Chondrocyte (in vitro differentiated cells): Measurements from ENCODE around the gene RAB18. TPM values are rescaled to one million over a fixed set of nuclear protein-coding genes. Genes with fewer than 3 reads are reported as not detected.
"Not testable (repeated sequence)": the region's sequence is repeated elsewhere in the genome, so short reads cannot be mapped to it uniquely, and the experiment has no call there.

ENCODE experiments used
- DNase-seq: peaks from one replicate; pipeline ENCODE4 v3.0.0; 2021; ENCODE audit warnings: mixed read lengths, low spot score
- H3K27ac Mint-ChIP-seq: one replicate; pipeline ENCODE4 v1.8.0; 2021; ENCODE audit warnings: mild to moderate bottlenecking, moderate library complexity, mixed read lengths; ENCODE audit not compliant: unreplicated experiment
- H3K27me3 Mint-ChIP-seq: 2 replicates; pipeline ENCODE4 v1.8.0; 2021; ENCODE audit warnings: low read depth, mixed read lengths
- H3K36me3 Mint-ChIP-seq: 2 replicates; pipeline ENCODE4 v1.8.0; 2021; ENCODE audit warnings: low read depth, mixed read lengths
- H3K4me1 Mint-ChIP-seq: 2 replicates; pipeline ENCODE4 v1.8.0; 2021; ENCODE audit warnings: low read depth, mild to moderate bottlenecking, mixed read lengths
- H3K4me3 Mint-ChIP-seq: one replicate; pipeline ENCODE4 v1.8.0; 2021; ENCODE audit warnings: mild to moderate bottlenecking, moderate library complexity, mixed read lengths; ENCODE audit not compliant: unreplicated experiment
- H3K9me3 Mint-ChIP-seq: 2 replicates; pipeline ENCODE4 v1.8.0; 2021; ENCODE audit warnings: low read depth, mixed read lengths
- CTCF ChIP-seq: fragments of 200-600 bp; sonication (generic); IDR thresholded peaks from 2 replicates; pipeline ENCODE4 v1.5.0; 2021; ENCODE audit warnings: antibody characterized with exemption, mild to moderate bottlenecking, moderate library complexity
- total RNA-seq: library from RNA; stranded (reverse); gene quantifications from 3 replicates; pipeline ENCODE4 v1.2.1, GENCODE V29; 2021

Gene RAB18
- total RNA-seq, 1 donor from 2014 or later: 176 TPM

GRCh38 chr10:27503498-27504006 is 552 bp upstream of the RAB18 start:
- peaks cover 31% of the 10 kb centered on the region for H3K4me1 Mint-ChIP-seq

GRCh38 chr10:27504808-27505460 is 830 bp downstream of the RAB18 start:
- no peak for DNase-seq
- peaks cover 44% of the 10 kb centered on the region for H3K4me1 Mint-ChIP-seq
- no peak for TF ChIP-seq CTCF
- H3K27me3 Mint-ChIP-seq: peaks cover 13% of the 10 kb centered on the region
- H3K4me3 Mint-ChIP-seq: peak overlapping the region; percentile 97
- peak overlapping the region; percentile 99 for H3K27ac Mint-ChIP-seq
- H3K9me3 Mint-ChIP-seq: no peaks in the 10 kb centered on the region
- peaks cover 5% of the 10 kb centered on the region for H3K36me3 Mint-ChIP-seq

More at GRCh38 chr10:27503498-27504006, 552 bp upstream of the RAB18 start:
- peak overlapping the region; percentile 99 for H3K27ac Mint-ChIP-seq
- H3K9me3 Mint-ChIP-seq: no peaks in the 10 kb centered on the region
- H3K27me3 Mint-ChIP-seq: peaks cover 19% of the 10 kb centered on the region
- H3K4me3 Mint-ChIP-seq: peak overlapping the region; percentile 97
- H3K36me3 Mint-ChIP-seq: peaks cover 4% of the 10 kb centered on the region
- no peak for DNase-seq
- TF ChIP-seq CTCF: no peak

DNA sequence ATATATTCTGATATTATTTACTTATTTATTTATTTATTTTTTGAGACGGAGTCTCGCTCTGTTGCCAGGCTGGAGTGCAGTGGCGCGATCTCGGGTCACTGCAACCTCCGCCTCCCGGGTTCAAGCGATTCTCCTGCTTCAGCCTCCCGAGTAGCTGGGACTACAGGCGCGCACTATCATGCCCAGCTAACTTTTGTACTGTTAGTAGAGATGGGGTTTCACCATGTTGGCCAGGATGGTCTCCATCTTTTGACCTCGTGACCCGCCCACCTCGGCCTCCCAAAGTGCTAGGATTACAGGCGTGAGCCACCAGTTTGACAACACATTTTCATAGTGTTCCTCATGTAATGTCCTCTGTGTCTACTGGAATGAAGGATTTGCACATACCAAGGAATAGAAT is 1.4 kb downstream of the RAB18 start:
- Mint-ChIP-seq H3K4me3 (peak overlapping the region; percentile 97), H3K4me1 (peaks cover 50% of the 10 kb centered on the region), H3K27me3 (peaks cover 10% of the 10 kb centered on the region), H3K27ac (peak overlapping the region; percentile 90)
- not testable (repeated sequence) for DNase-seq, H3K36me3 Mint-ChIP-seq, H3K9me3 Mint-ChIP-seq

GRCh38 chr10:27506280-27506679 is 2.2 kb downstream of the RAB18 start:
- peak overlapping the region; percentile 90 for H3K27ac Mint-ChIP-seq
- TF ChIP-seq CTCF: no peak

GRCh38 chr10:27512548-27512947 is 8.4 kb downstream of the RAB18 start:
- H3K27ac Mint-ChIP-seq: peak overlapping the region; percentile 8
- peaks cover 18% of the 10 kb centered on the region for H3K36me3 Mint-ChIP-seq
- H3K9me3 Mint-ChIP-seq: no peaks in the 10 kb centered on the region
- peaks cover 51% of the 10 kb centered on the region for H3K4me1 Mint-ChIP-seq
- H3K4me3 Mint-ChIP-seq: no peak overlapping the region
- TF ChIP-seq CTCF: no peak
- H3K27me3 Mint-ChIP-seq: no peaks in the 10 kb centered on the region
- DNase-seq: no peak

More at GRCh38 chr10:27506280-27506679, 2.2 kb downstream of the RAB18 start:
- Mint-ChIP-seq H3K4me1 (peaks cover 51% of the 10 kb centered on the region), H3K36me3 (peaks cover 6% of the 10 kb centered on the region), H3K9me3 (no peaks in the 10 kb centered on the region), H3K4me3 (peak overlapping the region; percentile 97), H3K27me3 (peaks cover 4% of the 10 kb centered on the region)
- no peak for DNase-seq
